ENCODE measurements around the gene SLC15A3.
A peak's percentile ranks its signal among the peaks of the same experiment; 100 is the strongest.

The SLC15A3 gene

DNA sequence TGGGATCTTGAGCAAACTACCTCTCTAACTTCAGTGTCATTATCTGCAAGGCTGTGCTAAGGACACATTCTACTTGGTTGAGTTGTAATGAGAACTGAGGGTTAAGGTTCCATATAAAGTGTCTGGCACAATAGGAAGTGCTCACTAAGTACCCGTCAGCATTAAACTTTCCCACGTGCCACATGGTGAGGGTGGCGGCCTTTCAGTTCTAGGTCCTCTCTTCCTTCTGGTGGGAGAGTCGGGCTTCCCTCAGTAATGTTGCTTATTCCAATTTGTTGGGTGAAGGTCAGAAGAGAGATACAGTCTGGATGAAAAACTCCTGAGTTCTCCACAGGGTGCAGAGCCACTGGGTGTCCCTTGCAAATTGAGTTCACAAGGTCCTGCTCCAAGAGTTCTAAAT is 14.9 kb upstream of the SLC15A3 start:
- Mint-ChIP-seq H3K27me3 (no peaks in the 10 kb centered on the region), H3K4me3 (no peak overlapping the region), H3K9me3 (peaks cover 0 to 7% of the 10 kb centered on the region in 2 donors), H3K27ac (no peak overlapping the region), H3K4me1 (peaks cover 18% of the 10 kb centered on the region)
- no peak for DNase-seq
- ATAC-seq: no peak

DNA sequence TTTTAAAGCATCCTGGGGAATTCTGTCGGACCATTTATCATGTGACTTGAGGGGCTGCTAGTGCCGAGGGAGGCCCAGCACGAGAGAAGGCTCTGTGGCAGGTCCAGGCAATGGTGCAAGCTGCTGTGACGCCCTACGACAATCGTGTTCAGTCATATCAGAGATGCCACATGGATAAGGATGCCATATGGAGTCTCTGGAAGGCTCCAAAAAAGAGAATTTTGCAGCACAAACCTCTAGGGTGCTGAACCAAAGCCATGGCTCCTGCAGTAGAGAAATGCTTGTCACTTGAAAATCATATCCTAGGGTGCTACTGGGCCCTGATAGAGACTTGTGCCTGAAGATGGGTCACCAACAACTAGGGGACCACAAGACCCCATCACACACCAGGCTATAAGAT is 12.8 kb upstream of the SLC15A3 start:
- no peaks in the 10 kb centered on the region for H3K4me1 Mint-ChIP-seq
- H3K4me3 Mint-ChIP-seq: no peak overlapping the region
- ATAC-seq: no peak
- peaks cover 11% of the 10 kb centered on the region for H3K27me3 Mint-ChIP-seq
- no peak overlapping the region for H3K27ac Mint-ChIP-seq
- peaks cover 0 to 7% of the 10 kb centered on the region in 2 donors for H3K9me3 Mint-ChIP-seq
- no peak for DNase-seq

DNA sequence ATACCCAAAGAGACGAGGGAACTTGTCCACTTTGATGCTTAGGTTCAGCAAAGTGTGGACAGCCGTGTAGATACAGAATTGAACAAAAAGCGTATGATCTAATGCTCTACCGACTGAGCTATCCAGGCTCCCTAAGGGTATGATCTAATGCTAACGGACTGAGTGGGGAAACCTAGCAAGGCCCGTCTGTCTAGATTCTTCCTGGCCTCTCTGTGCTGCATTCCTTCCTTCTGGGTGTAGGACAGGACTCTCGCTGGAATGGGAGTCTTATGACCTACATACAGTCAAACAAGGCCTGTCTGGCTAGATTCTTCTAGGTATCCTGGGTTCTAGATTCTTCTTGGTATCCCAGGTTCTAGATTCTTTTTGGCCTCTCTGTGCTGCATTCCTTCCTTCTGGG is 8.4 kb upstream of the SLC15A3 start:
- DNase-seq: no peak
- H3K4me1 Mint-ChIP-seq: no peaks in the 10 kb centered on the region
- no peak for ATAC-seq

DNA sequence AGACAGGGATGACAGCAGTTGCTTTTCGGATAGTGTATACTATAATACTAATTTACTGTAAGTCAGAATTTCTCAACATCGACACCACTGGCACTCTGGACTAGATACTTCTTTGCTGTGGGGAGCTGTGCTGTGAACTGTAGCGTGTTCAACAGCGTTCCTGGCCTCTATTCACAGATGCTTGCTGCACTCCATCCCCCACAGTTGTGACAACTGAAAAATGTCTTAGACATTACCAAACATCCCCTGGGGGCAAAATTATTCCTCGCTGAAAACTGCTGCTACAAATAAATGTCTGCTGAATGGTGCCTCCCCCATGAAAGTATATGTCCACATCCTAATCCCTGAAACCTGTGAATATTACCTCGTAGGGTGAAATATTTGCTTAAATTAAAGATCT is 7.5 kb upstream of the SLC15A3 start:
- Mint-ChIP-seq H3K4me1 (no peaks in the 10 kb centered on the region), H3K27ac (no peak overlapping the region), H3K27me3 (peaks cover 11% of the 10 kb centered on the region), H3K4me3 (no peak overlapping the region), H3K9me3 (no peaks in the 10 kb centered on the region)
- no peak for DNase-seq
- no peak for ATAC-seq

More for the DNA sequence above, 8.4 kb upstream of the SLC15A3 start:
- H3K4me3 Mint-ChIP-seq: no peak overlapping the region
- H3K27me3 Mint-ChIP-seq: peaks cover 11% of the 10 kb centered on the region
- H3K27ac Mint-ChIP-seq: no peak overlapping the region
- H3K9me3 Mint-ChIP-seq: no peaks in the 10 kb centered on the region

DNA sequence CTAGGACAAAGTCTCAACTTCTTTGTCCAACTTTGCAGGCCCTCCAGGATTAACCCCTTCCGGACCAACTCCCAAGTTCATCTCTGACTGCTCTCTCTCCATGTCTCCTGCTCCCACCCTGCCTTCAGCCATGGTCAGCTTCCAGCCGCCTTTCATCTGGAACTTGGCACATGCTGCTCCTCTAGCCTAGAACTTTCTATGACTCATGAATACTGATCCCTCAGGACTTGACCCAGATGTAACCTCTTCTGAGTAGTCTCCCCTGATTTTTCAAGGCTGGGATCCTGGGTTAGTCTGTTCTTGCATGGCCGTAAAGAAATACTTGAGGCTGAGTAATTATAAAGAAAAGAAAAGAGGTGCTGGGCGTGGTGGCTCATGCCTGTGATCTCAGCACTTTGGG is 5.2 kb upstream of the SLC15A3 start:
- Mint-ChIP-seq H3K4me1 (peaks cover 9% of the 10 kb centered on the region), H3K27me3 (peaks cover 18% of the 10 kb centered on the region), H3K27ac (no peak overlapping the region), H3K4me3 (no peak overlapping the region), H3K9me3 (no peaks in the 10 kb centered on the region)
- DNase-seq (no peak), ATAC-seq (no peak)

DNA sequence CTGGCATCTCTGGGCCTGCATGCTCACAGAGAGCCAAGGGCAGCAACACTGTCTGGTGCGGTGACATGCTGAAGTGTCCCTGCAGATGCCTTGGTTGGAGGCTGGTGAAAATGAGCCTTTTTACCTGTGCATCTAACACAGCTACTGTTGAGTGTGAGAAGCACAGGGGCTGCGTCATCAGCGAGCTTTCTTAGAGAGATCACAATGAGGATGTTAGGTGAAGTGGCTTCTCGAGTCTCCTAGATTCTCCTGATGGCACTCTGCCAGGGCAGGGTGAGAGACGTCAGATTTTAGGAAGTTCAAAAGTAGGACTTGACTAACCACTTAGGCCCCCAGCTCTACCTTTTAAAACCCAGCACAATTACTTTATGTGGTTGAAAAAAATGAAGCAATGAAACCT is 3.6 kb upstream of the SLC15A3 start:
- no peaks in the 10 kb centered on the region for H3K9me3 Mint-ChIP-seq
- ATAC-seq (no peak), DNase-seq (no peak)
- H3K4me1 Mint-ChIP-seq: peaks cover 17% of the 10 kb centered on the region
- no peak overlapping the region for H3K27ac Mint-ChIP-seq
- no peak overlapping the region for H3K4me3 Mint-ChIP-seq
- peaks cover 11% of the 10 kb centered on the region for H3K27me3 Mint-ChIP-seq

DNA sequence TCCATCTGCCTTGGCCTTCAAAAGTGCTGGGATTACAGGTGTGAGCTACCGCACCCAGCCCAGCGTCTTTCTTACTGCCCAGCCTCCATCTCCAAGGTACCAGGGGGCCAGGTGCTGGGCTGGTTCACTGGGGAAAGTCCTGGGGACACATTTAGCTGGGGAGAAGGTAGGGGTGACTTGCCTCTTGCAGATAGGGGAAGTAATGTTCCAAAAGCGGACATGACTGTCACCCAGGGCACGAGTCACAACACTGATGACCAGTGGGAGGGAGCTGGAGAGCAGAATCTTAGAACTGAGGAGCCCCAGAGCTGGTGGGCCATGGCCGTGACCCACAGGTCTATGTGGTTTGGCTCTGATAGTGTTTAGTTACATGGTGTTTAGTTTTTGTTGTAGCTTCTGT is 2.4 kb upstream of the SLC15A3 start:
- no peak for ATAC-seq
- no peak overlapping the region for H3K4me3 Mint-ChIP-seq
- no peak overlapping the region for H3K27ac Mint-ChIP-seq
- no peak for DNase-seq
- H3K9me3 Mint-ChIP-seq: no peaks in the 10 kb centered on the region
- peaks cover 8% of the 10 kb centered on the region for H3K27me3 Mint-ChIP-seq
- peaks cover 23% of the 10 kb centered on the region for H3K4me1 Mint-ChIP-seq

DNA sequence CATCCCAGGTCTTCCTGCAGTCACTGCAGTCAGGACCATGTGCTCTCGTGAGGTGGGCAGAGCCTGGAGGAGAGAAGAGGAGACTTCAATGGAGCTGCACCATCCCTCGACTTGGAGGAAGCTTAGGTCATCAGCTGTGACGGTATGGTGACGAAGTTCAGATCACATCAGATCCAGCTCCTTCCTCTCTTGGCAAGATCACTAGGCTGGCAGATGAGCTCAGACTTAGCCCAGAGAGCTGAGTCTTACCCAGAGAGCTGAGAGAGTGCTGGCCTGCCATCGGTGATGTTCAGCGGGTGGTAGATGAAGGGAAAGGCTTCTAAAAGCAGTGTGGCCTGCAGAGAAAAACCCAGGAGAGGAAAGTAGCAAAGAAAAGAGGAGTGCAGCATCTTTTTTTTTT is 1.8 kb upstream of the SLC15A3 start:
- Mint-ChIP-seq H3K4me3 (no peak overlapping the region), H3K4me1 (peaks cover 30% of the 10 kb centered on the region), H3K27ac (peak overlapping the region in 1 of 2 donors; percentile 11), H3K27me3 (peaks cover 8% of the 10 kb centered on the region), H3K9me3 (no peaks in the 10 kb centered on the region)
- DNase-seq (no peak), ATAC-seq (no peak)

DNA sequence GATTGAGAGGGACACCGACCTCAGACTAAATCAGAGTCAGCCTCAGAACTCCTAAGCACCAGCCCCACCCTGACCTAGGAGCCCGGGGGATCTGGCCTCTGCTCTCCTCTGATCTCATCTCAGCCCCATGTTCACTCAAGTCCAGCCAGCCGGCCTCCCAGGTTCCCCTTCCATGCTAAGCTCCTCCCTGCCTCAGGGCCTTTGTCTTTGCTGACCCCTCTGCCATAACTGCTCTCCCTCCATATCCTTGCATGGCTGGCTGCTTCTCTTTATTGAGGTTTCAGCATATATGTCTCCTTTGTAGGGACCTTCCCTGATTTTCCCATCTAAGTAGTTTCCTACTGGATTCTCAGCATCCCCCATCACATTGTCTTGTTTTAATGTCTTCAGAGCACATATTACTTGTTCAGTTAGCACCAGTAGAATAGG is 780 bp upstream of the SLC15A3 start:
- no peak for DNase-seq
- Mint-ChIP-seq H3K27me3 (peaks cover 8% of the 10 kb centered on the region), H3K27ac (peak overlapping the region in 1 of 2 donors; percentile 81), H3K4me1 (peaks cover 34% of the 10 kb centered on the region), H3K9me3 (no peaks in the 10 kb centered on the region), H3K4me3 (peak overlapping the region; percentile 83 to 87)
- no peak for ATAC-seq

DNA sequence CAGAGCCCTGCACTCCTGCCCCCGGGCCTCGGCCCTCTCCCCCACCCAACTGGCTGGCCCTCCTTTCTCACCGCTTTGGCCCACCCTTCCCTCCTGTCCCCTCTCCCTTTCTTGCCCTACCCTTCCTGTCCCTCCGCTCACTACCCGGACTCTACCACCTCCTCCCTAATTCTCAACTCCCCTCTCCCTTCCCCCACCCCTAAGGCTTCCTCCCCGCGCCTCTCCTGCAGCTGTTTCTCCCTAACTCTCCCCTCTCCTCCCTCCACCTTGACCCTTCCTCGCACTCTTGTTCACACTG is 421 bp downstream of the SLC15A3 start:
- Mint-ChIP-seq H3K9me3 (no peaks in the 10 kb centered on the region), H3K4me3 (peak overlapping the region; percentile 83 to 87), H3K27ac (peak overlapping the region; percentile 71 to 96), H3K27me3 (peaks cover 8% of the 10 kb centered on the region), H3K4me1 (peaks cover 34% of the 10 kb centered on the region)
- no peak for ATAC-seq
- DNase-seq: no peak

DNA sequence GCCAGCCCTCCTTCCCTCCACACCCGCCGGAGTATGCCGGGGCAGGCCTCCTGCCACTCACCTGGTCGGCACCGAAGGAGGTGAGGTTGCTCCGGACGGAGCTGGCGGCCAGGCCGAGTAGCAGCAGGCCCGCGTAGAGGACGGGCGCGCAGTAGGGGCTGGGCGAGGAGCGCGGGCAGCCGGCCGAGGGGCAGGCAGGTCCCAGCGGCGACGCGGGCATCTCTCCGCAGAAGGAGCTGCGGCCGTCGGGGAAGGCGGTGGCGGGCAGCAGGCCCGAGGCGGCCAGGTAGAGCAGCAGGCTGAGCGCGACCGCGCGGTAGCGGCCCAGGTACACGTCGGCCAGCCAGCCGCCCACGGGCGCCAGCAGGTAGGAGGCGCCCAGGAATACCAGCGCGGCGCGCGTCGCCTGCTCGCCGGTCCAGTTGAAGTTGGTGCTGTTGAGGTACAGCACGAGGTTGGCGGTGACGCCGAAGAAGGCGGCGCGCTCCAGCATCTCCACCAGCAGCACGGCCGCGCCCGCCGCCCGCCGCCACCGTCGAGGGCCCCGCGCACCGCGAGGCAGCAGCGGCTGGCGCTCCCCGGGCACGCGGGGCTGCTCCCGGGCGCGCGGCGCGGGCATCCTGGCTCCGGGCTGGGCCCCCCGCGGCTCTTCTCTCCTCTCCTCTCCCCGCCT is 907 bp downstream of the SLC15A3 start:
- Mint-ChIP-seq H3K27me3 (peaks cover 8% of the 10 kb centered on the region), H3K4me3 (peak overlapping the region; percentile 83 to 87), H3K27ac (no peak overlapping the region), H3K9me3 (no peaks in the 10 kb centered on the region), H3K4me1 (peaks cover 34% of the 10 kb centered on the region)
- ATAC-seq: peak; percentile 55
- DNase-seq: peak in 1 of 2 donors; percentile 38

DNA sequence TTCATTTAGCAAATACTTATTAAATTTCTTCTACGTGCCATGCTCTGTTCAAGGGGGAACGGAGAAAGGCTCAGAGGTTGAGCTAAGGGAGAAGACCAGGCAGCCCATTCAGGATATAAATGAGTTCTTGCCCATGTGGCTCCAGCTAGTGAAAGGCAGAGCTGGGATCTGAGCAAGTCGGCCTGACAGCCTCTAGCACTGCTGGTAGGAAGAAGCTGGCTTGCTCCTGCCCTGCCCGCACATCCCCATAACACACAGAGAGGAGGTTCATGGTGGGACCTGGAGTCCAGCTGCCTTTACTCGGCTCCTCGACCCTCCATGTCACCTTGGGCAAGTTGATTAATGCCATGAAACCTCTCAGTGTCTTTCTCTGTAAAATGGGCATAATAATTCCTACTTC is 2.0 kb downstream of the SLC15A3 start:
- Mint-ChIP-seq H3K9me3 (no peaks in the 10 kb centered on the region), H3K27me3 (peaks cover 8% of the 10 kb centered on the region), H3K4me1 (peaks cover 34% of the 10 kb centered on the region), H3K4me3 (peak overlapping the region; percentile 7 to 21), H3K27ac (no peak overlapping the region)
- DNase-seq: no peak
- ATAC-seq: no peak

DNA sequence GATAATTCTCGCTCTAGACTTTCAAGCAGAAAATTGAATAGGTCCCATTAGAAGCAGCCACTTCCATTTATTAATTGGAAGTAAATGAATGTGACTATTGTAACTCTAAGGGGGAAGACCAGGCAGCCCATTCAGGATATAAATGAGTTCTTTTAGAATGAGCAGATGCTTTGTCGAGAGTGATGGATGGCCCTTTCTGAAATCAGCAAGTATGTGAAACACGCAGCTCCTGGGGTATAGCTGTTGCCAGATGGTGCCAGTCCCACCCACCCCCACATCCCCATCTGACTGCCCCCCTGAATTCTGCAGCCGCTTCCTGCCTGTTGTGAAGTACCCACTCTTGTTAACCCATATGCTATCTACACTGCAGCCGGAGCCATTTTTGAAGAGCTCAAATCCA is 3.7 kb downstream of the SLC15A3 start:
- Mint-ChIP-seq H3K4me3 (no peak overlapping the region), H3K27me3 (peaks cover 8% of the 10 kb centered on the region), H3K9me3 (no peaks in the 10 kb centered on the region), H3K27ac (peak overlapping the region in 1 of 2 donors; percentile 34), H3K4me1 (peaks cover 34% of the 10 kb centered on the region)
- ATAC-seq (no peak), DNase-seq (no peak)

DNA sequence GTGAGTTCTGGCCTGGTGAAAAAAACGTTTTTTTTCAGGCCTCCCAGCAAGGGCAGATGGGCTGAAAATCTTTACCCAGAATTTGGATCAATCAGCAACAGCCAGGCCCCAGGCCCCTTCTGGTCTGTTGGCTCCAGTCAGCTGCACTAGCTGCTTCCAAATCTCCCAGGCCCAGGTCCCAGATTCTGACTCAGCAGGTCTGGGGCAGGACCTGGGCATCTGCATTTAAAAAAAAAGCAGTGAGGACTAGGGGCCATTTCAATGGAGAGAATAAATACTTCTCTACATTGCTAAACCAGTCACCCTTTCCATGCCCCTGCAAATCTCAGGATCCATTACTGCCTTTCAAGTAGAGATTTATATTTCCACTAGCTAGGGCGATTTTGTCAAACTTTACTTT is 4.3 kb downstream of the SLC15A3 start:
- DNase-seq: no peak
- Mint-ChIP-seq H3K9me3 (no peaks in the 10 kb centered on the region), H3K4me1 (peaks cover 30% of the 10 kb centered on the region), H3K27ac (no peak overlapping the region), H3K4me3 (no peak overlapping the region), H3K27me3 (peaks cover 2% of the 10 kb centered on the region)
- no peak for ATAC-seq

DNA sequence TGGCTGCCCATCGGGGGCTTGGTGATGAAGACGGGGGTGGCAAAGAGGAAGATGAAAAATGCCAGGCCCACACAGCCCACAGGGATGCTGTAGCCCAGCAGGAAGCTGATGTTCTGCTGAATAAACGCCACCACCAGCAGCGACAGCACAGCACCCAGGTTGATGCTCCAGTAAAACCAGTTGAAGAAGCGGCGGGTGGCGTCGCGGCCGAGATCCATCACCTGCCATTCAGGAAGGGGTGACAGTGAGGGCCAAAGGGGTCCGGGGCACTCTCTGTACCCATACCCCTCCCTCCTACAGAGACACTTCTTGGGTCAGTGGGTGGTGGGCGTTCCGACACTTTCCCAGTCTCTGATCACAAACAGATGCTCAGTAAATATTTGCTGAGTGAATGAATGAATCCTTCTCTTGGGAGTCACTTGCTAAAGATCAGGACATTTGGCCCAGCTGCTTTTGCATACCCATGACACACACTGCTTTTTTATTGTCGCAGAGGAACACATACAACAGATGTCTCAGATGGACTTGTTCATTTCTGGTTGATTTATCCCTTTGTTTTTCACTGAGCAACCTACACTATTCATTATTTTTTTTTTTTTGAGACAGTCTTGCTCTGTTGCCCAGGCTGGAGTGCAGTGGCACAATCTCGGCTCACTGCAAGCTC is 5.2 kb downstream of the SLC15A3 start:
- Mint-ChIP-seq H3K4me1 (peaks cover 21% of the 10 kb centered on the region), H3K9me3 (no peaks in the 10 kb centered on the region), H3K4me3 (no peak overlapping the region), H3K27ac (no peak overlapping the region), H3K27me3 (no peaks in the 10 kb centered on the region)
- no peak for ATAC-seq
- no peak for DNase-seq

DNA sequence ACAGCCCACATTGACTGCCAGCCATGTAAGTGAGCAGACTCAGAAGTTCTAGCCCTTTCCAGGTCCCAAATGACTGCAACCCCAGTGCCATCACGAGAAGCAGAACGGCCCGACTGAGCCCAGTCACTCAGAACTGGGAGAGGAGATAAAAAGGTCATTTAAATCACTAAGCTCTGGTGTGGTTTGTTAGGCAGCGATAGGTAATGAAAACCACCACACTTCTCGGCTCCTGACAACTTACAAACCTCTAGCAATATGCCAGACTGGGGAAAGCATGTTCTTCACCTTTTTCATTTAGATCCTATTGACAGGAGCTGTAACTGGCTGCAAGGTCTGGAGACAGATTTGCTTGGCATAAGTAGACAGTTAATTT is 6.7 kb downstream of the SLC15A3 start:
- no peak for ATAC-seq
- no peak overlapping the region for H3K4me3 Mint-ChIP-seq
- no peak for DNase-seq
- H3K27me3 Mint-ChIP-seq: no peaks in the 10 kb centered on the region
- peaks cover 15% of the 10 kb centered on the region for H3K4me1 Mint-ChIP-seq
- no peaks in the 10 kb centered on the region for H3K9me3 Mint-ChIP-seq
- no peak overlapping the region for H3K27ac Mint-ChIP-seq
